Nucleus accumbens (tissue), 56 donors: ENCODE results near the gene OR5AS1.
"Not testable (repeated sequence)": the region's sequence is repeated elsewhere in the genome, so short reads cannot be mapped to it uniquely, and the experiment has no call there.

Experiments used
- DNase-seq, 56 donors: peaks; one replicate each; lab custom pipeline; 2025; lab: John Stamatoyannopoulos, UW

OR5AS1 gene

GRCh38 chr11:56027354-56027753 lies at the start of gene OR5AS1:
Gene OR5AS1 (plus strand): TSS chr11:56027654. CDS start chr11:56030419, 2,765 bp downstream.
- no peak for DNase-seq

- no peak for DNase-seq
These were observed 32.9 kb upstream of the OR5AS1 start, which contains the start of gene OR5F1 for GRCh38 chr11:55994525-55994924. Gene OR5F1 (minus strand): TSS chr11:55994625. CDS start chr11:55994625, 0 bp downstream.

DNA sequence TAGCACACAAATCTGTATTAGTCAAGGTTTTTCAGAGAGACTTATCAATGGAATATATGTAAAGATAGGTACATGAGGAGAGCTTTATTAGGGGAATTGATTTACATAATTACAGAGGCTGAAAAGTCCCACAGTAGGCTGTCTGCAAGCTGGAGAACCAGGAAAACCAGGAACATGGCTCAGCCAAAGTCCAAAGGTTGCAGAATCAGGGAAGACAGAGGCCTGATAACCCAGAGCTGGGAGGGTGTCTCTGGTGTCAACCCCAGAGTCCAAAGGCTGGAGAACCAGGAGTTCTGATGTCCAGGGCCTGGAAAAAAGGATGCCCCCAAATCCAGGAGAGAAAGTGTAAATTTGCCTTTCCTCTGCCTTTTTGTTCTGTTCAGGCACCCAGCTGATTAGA lies 16.7 kb upstream of the OR5AS1 start:
- no peak for DNase-seq

DNA sequence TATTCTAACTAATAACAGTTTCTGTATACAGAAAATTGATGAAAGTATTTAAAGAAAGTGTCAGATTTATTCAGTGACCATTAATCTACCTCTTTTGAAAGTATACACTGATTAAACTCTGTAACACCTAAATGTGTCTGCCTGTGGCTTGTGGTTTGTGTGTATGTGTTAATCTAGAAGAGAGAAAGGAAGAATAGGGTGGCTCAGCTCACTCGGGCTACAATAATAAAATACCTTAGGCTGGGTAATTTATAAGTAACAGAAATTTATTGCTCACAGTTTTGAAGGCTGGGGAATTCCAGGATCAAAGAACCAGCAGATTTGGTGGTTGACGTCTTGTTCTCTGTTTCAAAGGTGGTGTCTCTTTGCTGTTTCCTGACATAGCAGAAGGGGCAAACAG lies 13.6 kb upstream of the OR5AS1 start:
- no peak for DNase-seq

DNA sequence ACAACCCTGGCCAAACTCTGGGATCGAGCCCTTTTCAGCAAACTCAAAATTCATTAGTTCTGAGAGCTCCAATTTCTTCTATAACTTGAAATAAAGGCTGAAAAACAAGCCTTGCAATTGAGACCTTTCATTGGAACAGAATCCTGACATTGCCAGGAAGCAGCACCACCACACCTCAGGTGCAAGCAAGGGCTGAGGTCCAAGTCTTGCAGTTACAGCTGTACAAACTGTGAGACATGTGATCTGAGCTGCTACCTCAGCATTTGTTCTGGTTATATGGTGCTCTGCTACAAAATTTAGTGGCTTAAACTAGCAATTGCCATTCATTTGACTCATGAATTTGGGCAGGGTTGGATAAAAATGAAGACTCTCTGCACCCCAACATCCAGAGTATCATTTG lies 18.1 kb downstream of the OR5AS1 start:
- no peak for DNase-seq

GRCh38 chr11:56048480-56048879 lies 21.0 kb downstream of the OR5AS1 start:
- DNase-seq: no peak

GRCh38 chr11:56049487-56049886 lies 22.0 kb downstream of the OR5AS1 start:
- DNase-seq: no peak

GRCh38 chr11:56056366-56056765 lies 28.9 kb downstream of the OR5AS1 start:
- not testable (repeated sequence) for DNase-seq

GRCh38 chr11:56057661-56058237 lies 30.3 kb downstream of the OR5AS1 start:
- not testable (repeated sequence) for DNase-seq

- DNase-seq: not testable (repeated sequence)
These were observed 30.9 kb downstream of the OR5AS1 start for GRCh38 chr11:56058260-56058780.

DNA sequence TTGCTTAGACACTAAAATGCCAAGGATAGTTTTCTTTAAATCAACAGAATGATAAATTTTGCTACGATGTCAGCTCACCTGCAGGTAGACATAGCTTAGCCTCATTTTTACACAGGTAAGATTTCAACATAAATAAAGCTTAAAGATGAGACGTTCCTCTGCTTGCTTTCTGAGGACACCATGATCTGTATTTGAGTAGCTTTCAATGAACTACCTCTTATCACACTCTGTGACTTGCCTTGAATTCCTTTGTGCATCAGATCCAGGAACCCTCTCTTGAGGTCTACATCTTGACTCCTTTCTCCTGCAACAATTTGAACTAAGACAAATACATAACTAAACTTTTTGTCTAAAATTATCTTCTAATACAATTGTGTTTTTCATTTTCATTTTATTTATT lies 39.5 kb downstream of the OR5AS1 start:
- DNase-seq: no peak
